GM19099 (cell line): ENCODE measurements around the gene HOXB9.

ENCODE experiments used
- POLR2A ChIP-seq: IDR thresholded peaks from 3 replicates; pipeline ENCODE4 v1.6.1; 2011; ENCODE audit warnings: low read depth; ENCODE audit not compliant: insufficient read length; ENCODE audit errors: extremely low read depth

Gene HOXB9

DNA sequence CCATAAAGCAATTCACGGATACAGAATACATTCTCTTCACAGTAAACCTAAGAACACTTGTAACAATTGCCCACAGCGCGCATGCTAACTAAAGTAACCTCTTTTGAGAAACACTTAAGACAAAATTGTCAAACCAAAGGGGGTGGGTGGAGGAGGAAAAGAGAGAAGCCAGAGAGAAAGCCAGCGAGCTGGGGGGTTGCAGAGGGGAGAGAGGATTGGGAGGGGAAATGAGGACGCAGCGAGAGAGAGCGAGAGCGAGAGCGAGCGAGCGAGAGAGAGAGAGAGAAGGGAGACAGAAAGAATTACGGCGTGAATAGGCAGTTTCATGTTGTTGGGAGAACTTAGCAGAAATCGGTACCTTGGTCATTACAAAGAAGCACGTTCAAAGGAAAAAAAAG lies 13.7 kb downstream of the HOXB9 start:
- no peak for TF ChIP-seq POLR2A

DNA sequence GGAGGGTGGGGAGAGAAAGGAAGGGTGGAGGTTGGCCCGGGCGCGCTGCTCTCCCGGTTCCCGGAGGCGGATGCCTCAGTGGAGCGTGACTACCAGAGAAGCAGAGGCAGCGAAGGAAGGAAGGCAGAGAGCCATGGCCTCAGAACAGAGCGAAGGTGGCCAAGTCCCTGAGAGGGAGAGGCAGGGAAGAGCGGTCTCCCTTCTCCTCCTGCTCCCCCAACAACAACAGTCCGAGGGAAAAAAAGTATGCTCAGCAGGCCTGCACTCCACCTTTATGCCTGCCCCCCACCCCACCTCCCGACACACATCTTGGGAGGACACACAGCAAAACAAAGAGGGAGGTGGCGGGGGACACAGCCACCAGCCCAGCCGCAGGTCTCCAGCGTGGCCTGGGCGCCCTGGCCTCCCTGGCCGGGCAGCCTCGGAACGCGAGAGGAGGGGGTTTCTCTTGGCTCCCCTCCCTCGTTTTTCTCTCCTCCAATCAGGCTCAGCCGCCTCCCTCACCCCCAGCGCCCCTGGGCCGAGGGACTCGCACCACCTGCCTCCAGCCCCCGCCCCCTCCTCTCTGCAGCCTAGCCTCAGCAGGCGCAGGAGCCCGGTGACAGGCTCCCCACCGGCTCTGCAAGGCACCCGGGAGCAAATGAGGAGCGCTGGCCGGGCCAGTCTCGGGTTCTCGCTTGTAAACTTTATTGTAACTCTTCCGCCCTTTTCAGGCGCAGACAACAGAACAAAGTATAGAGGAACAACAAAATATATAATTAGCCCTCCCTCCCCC lies 14.3 kb downstream of the HOXB9 start:
- no peak for TF ChIP-seq POLR2A

DNA sequence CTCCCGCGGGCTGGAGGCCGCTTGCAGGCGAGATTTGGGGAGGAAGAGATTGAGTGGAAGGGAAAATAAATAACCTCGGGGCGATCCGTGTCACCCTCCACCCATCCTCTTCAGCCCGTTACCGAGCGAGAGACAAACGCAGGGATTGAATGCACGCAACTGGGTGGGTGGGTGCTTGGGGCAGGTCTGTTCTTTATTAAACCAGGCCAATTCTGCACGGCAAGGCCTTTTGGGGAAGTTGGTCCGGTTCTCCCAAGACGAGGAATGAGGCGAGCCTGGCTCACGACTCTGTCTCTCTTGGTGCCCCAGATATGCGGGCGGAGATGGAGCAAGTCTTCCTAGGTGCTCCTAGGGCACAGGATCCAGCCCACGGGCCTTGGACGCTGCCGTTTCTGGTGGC lies 14.9 kb downstream of the HOXB9 start:
- no peak for TF ChIP-seq POLR2A

DNA sequence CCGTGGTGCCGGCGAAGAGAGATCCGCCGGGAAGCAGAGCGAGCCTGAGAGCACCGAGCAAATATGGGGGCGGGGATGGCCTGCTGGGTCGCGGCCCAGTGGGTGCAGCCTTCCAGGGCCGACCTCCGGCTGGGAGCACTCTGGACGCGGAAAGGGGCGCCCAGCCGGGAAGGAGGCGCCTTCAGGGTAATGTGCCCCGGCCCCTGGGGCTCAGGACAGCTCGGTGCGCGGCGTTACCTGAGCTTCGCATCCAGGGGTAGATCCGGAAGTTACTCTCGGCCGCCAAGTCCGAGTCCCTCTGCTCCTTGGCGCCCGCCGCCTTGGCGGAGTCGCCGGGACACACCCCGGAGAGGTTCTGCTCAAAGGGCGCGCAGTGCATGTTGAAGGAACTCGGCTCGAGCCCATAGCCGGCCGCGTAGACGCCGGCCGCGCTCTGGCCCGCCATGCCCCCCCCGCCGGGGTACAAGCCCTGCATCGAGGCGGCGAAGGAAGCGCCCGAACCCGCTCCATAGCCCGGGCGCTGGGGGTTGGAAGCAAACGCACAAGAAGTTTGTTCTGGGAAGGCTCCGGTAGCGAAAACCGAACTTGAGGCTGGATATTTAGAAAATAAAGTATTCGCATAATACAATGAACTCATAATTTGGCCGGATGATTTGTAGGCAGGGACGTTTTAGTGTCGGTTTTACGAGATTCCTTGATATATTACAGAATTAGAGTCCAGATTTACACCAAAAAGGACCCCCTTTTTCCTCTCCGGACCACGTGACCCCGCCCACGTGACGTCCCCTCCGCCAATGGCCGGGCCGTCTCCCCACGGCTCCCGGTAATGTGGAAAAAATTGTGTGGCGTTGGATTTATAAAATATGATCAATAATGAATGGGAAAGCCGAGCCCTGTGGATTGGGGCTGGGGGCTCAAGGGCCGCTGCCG lies 15.6 kb downstream of the HOXB9 start, which contains the start of gene HOXB7:
Gene HOXB7, minus strand, starts transcription at position 736 of the 930 bp plus-strand sequence. Its CDS starts 99 bp downstream, at position 637.
- no peak for TF ChIP-seq POLR2A

DNA sequence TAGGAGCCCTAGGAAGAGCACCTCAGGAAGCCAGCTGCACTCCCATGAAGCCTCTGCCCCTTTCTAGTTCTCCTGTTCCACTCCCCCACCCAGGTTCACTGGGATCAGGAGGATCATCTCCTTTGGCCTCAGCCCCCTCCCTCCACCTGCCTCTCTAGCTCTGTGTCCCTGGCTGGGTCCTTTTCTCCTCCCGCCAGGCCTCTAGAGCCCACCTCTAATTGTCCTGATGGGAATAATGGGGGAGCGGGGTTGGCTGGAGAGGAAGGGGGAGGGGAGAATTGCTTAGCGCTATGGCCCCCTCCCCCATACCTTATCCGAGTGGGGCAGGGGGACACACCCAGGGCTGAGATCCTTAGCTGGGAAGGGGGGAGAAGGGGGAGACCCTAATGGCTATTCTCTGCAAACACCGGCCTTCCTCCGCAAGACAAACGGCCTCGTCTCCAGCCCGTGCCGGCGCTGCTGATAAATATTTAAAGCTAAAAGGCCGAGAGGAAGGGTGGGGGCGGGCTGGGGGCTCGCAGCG lies 16.3 kb downstream of the HOXB9 start:
- TF ChIP-seq POLR2A: no peak

DNA sequence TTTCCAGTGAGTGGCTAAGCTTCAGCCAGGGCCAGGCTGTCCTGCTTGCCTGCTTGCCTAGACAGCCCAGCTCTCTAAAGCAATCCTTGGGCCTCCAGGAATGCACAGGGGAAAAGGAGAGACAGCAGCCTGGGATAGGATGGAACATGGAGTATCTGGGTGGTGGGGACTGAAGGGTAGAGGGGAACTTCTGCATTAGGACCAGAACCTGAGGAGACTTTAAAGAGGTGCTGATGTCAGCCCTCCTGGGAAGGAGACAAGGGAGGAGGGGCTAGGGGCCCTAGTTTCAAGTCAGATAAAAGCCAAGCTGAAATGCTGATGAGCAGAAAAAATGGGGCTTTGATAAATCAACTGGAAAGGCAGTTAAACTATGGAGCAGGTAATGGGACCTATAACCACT lies 17.1 kb downstream of the HOXB9 start:
- no peak for TF ChIP-seq POLR2A

DNA sequence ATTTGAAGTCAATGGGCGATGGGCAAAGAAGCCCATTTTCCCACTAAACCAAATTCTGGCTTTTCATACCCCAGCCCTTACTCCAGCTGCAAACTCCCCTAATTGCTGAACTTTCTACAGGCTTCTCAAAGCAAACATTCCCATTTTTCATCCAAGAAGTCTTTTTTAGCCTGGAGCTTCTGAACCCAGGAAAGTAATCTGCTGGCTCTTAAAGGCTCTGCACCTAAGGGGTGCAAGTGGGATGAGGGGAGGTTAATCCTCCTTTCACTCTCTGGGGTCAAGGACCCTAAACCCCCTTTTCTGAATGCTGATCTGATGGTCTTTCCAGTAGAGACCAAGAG lies 17.7 kb downstream of the HOXB9 start:
- no peak for TF ChIP-seq POLR2A

DNA sequence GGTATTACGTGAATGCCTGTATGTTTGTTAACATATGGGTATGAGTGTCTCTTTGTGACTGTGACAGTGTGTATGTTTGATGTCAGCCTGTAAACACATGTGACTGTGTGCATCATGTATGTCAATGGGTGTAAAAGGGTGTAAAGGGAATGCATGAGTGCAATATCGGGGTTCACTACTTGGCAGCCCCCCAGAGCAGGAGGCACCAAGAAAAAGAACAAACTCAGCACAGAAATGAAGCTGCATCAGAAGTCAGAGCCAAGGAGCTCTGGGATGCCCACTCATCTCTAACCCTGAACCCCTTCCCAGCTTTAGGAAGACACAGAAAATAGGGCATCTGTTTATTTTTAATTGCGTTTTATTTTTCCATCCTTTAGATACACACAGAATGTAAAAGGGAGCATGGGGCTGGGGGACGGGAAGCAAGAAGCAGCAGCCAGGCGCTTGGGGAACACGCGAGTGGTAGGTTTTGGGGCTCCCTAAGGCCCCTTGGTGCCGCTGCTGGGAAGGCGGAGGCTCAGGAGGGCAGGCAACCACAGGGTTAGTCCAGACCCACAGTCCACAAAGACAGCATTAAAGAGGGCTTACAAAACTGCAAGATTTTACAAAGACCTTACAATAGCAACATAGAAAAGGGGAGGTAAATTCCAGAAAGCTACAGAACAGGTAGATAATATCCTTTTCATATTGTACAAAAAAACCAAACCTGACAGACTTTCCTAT lies 19.1 kb downstream of the HOXB9 start:
- TF ChIP-seq POLR2A: no peak

DNA sequence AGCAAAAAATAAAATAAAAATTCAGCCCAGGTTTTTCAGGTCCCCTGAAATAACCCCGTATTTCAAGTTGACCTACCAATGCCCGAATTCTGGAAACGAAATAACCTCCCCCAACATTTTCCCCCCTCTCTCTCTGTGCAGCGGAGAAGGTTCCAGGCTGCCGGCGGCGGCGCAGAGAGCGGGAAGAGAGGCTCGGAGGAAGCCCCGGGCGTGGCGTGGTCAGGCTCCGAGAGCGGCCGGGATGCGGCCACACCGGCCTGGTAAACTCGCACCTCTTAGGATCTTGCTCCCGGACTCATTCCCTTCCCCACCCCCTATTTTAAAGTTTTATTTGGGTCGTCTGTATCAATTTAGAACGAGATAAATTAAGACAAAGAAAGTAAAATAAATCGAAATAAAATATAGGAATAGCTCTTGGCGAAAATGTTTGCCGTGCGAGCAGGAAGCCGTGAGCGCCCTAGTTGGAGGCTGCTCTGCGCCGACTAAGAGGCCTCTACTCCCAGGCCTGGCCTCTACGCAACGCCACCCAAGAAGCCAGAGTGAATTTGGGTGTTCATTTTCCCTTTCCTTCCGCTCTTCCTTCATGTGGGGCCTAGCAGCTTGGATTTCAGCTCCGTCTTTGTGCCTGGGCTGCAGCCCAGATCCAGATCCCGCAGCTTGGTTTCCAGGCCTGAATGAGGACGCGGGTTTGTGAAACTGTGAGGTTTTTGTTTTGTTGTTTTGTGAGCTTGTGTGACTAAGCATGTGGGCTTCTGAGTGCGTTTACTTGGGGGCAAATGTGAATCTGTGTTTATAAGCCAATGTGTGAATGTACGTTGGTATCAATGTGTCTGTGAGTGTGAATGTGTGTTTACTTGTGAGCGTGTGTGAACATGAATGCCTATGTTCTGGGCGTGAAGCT lies 19.9 kb downstream of the HOXB9 start:
- TF ChIP-seq POLR2A: no peak

DNA sequence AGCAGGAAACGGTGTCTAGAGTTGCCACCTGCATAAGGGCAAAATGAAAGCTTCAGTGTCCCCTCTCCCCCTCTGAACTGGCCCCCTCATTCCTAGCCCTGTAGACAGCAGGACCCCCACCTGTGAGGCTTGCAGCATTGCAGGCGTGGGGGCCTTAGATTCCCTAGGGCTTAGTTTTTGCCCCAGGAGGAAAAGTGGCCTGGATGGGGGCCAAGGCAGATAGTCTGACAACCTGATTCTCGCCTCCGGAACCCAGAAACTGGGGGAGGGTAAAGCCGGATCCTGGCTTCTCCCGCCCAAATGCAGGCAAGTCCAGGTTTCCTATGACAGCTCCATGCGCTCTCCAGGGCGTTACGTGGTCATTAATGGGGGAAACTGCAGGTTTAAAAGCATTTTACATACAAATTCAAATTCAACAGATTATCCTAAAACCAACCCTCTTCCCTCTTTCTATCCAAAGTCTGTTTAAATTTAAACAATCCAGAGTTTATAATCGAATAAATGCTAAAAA lies 20.7 kb downstream of the HOXB9 start:
- no peak for TF ChIP-seq POLR2A

DNA sequence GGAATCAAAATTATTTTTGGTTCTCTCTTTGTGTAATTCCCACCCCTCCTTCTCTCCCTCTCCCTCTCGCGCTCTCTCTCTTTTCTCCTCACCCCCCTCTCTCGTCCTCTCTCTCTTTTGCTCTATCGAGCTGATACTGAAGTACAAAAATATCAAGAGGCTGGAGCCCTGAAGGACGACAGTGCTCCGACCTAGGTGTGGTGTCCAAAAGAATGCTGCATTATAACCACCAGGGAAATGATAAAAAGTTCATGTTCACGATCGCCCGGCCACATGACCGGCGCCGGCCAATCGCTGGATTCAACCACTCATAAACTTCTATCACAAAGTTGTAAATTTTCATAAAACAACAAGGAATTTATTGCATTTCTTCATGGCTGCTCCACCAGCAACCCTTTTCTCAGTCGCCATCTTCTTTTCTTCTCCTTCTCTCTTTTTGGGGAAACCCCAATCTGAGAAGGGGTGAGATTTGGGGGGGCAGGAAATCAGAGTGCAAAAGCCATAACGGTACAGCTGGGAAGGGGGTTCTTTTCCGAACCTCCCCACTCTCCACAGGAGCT lies 21.3 kb downstream of the HOXB9 start, which contains the start of gene HOXB6:
Gene HOXB6, minus strand, starts transcription at position 217 of the 560 bp plus-strand sequence. CDS start 6,836 bp downstream, outside the sequence.
- no peak for TF ChIP-seq POLR2A

DNA sequence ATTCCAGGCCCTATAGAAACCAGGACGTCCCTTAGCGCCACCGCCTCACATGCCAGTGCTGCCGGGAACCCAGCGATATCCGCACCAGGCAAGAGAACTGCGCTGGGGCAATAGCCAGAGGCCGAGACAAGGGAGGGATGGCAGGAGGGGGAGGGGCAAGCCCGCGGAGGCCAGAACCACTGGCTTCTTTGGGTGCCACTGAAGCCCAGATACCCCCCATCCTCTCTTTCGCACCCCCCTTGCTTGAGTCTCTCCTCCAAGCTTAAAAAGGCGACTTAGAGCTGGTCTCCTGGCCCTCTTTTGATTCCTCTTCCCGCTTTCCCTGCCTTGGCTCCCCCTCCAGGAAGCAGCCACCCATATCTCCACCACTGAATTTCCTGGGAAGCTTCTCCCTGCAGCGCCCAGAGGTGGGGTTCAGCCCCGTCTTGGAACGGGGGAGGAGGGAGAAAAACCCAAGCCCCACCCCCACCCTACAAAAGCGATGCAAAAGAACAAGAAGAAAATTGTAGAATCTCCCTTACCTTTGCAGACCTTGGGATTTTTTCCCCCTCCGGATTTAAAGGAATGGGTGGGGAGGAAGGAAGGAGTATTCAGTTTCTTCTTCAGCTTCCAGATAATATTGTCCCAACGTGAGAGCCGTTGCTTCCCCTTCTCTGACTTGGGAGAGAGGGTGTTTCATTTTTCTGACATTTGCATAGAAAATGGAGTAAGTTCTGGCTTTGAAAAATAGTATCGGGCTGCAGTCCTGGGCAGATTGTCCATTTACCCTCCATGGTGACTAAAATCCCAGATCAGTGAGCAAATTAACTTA lies 22.0 kb downstream of the HOXB9 start:
- TF ChIP-seq POLR2A: no peak

DNA sequence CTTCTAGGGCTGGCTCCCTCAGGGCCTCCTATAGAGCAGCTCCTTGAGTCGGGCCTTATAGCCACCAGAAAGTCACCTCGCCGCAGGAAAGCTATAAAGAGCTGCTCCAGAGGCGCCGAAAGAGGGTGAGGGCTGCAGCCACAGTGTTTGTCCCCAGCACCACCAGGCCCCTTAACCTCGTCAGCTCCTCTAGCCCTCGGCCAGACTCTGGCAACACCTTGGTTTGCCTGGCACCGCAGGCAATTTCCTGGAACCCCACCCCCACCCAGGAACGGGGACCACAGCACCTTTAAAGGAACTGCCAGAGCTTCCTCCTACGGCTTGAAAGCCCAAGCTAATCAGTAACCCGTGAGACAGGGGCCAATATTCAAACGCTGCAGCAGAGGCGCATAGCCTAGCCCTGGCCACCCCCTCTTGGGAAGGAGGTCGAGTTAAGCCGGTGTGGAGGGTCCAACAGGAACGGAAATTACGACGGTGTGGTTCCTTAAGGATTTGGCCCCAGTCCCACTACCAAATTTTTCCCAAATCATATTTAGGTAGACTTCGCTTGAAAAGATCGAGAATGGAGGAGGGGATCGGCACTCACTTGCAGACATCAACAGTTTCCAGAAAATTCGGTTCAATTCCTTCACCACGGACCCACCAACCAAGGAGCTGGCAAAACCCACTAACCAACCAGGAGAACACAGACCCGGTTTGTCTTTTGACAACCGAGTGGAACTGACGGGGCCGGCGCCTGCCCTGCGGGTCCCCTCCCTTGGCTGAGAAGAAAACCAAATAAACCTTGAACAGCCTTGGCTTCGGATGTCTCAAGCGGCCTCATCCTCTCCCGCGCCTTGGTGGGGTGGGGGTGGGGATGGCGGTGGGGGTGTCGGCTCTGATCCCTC lies 24.4 kb downstream of the HOXB9 start:
- TF ChIP-seq POLR2A: no peak
